Neural cell (in vitro differentiated cells): ENCODE results near the gene GRIA1.

Source experiments
- EP300 ChIP-seq: fragments of 450-650 bp; conservative IDR thresholded peaks from 2 replicates; pipeline ENCODE4 v1.6.1; 2014; ENCODE audit warnings: antibody characterized with exemption, mild to moderate bottlenecking, moderate library complexity; ENCODE audit not compliant: poor library complexity, severe bottlenecking
- EZH2 ChIP-seq: fragments of 200-600, 300-800 bp; shearing (Covaris generic), sonication (generic); IDR thresholded peaks from 2 replicates; pipeline ENCODE4 v1.6.1; 2014; ENCODE audit warnings: antibody characterized with exemption, low read length, borderline replicate concordance, mild to moderate bottlenecking; ENCODE audit not compliant: insufficient read depth, poor library complexity, severe bottlenecking
- POLR2AphosphoS5 ChIP-seq: IDR thresholded peaks from 2 replicates; pipeline ENCODE4 v1.6.1; 2012
- RAD21 ChIP-seq: fragments of 450-650 bp; conservative IDR thresholded peaks from 2 replicates; pipeline ENCODE4 v1.6.1; 2014; ENCODE audit warnings: antibody characterized with exemption, mild to moderate bottlenecking, moderate library complexity
- TF ChIP-seq, protein P1 (sequence below): fragments of 450-650 bp; IDR thresholded peaks from 2 replicates; pipeline ENCODE4 v1.5.1; 2014; ENCODE audit warnings: antibody characterized with exemption, mild to moderate bottlenecking, moderate library complexity; ENCODE audit not compliant: poor library complexity, severe bottlenecking
- TF ChIP-seq, protein P2 (sequence below): IDR thresholded peaks from 2 replicates; pipeline ENCODE4 v1.6.1; 2012; ENCODE audit warnings: borderline replicate concordance

DNA sequence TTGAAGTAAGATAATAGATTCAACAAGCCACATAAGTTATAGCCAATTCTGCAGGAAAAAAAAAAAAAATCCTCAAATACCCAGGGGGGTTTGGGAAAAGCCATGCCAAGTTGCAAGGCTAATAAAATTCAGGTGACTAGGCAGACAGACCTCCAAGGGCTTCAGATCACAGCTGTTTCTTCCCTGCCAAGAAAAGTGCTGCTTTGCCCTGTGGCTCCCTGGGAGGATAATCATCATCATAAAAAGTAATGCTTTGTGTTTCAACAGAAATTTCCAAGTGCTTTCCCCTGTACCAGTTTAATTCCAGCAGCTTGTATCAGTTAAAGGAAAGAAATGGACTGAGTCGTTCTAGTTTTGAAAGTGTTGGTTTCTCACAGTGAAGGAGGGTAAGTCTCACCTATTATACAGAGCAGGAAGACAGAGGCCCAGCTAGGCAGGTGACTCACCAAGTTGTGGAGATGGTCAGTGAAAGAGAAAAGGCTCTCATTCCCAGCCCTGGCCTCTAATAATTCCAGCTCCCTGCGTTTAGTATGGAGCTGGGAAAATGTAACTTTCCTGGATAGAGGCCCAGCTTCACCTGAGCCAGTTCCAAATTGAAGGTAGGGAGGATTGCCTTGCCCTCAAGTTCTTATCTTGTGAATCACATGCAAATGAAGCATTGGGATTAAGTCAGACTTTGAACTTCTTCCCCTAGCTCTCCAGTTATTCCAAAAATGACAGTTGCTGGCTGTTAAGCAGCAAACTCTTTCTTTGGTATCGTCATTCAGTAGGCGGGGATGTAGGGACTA, 263.4 kb downstream of the GRIA1 start:
- TF ChIP-seq, protein P1, sequence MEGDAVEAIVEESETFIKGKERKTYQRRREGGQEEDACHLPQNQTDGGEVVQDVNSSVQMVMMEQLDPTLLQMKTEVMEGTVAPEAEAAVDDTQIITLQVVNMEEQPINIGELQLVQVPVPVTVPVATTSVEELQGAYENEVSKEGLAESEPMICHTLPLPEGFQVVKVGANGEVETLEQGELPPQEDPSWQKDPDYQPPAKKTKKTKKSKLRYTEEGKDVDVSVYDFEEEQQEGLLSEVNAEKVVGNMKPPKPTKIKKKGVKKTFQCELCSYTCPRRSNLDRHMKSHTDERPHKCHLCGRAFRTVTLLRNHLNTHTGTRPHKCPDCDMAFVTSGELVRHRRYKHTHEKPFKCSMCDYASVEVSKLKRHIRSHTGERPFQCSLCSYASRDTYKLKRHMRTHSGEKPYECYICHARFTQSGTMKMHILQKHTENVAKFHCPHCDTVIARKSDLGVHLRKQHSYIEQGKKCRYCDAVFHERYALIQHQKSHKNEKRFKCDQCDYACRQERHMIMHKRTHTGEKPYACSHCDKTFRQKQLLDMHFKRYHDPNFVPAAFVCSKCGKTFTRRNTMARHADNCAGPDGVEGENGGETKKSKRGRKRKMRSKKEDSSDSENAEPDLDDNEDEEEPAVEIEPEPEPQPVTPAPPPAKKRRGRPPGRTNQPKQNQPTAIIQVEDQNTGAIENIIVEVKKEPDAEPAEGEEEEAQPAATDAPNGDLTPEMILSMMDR: no peak
- TF ChIP-seq POLR2AphosphoS5: peak; percentile 81
- TF ChIP-seq RAD21: no peak
- TF ChIP-seq EP300: no peak
- TF ChIP-seq, protein P2, sequence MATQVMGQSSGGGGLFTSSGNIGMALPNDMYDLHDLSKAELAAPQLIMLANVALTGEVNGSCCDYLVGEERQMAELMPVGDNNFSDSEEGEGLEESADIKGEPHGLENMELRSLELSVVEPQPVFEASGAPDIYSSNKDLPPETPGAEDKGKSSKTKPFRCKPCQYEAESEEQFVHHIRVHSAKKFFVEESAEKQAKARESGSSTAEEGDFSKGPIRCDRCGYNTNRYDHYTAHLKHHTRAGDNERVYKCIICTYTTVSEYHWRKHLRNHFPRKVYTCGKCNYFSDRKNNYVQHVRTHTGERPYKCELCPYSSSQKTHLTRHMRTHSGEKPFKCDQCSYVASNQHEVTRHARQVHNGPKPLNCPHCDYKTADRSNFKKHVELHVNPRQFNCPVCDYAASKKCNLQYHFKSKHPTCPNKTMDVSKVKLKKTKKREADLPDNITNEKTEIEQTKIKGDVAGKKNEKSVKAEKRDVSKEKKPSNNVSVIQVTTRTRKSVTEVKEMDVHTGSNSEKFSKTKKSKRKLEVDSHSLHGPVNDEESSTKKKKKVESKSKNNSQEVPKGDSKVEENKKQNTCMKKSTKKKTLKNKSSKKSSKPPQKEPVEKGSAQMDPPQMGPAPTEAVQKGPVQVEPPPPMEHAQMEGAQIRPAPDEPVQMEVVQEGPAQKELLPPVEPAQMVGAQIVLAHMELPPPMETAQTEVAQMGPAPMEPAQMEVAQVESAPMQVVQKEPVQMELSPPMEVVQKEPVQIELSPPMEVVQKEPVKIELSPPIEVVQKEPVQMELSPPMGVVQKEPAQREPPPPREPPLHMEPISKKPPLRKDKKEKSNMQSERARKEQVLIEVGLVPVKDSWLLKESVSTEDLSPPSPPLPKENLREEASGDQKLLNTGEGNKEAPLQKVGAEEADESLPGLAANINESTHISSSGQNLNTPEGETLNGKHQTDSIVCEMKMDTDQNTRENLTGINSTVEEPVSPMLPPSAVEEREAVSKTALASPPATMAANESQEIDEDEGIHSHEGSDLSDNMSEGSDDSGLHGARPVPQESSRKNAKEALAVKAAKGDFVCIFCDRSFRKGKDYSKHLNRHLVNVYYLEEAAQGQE: peak; percentile 72
- TF ChIP-seq EZH2: no peak
